Brain microvascular endothelial cell (primary cell): ENCODE results near the gene EPO.

Source experiments
- DNase-seq: peaks from one replicate; pipeline ENCODE4 v3.0.0-alpha.2; 2020
- H3K27ac ChIP-seq: fragments of 250-450 bp; sonication (Bioruptor Pico); 2 replicates; pipeline ENCODE4 v1.5.1; 2020; ENCODE audit warnings: mild to moderate bottlenecking, moderate library complexity
- H3K27me3 ChIP-seq: fragments of 250-450 bp; sonication (Bioruptor Pico); replicated peaks from 2 replicates; pipeline ENCODE4 v1.5.1; 2020; ENCODE audit warnings: mild to moderate bottlenecking
- H3K36me3 ChIP-seq: fragments of 250-450 bp; sonication (Bioruptor Pico); replicated peaks from 2 replicates; pipeline ENCODE4 v1.5.1; 2020; ENCODE audit warnings: mild to moderate bottlenecking
- H3K4me3 ChIP-seq: 2 replicates; pipeline ENCODE4 v1.5.1; 2011; ENCODE audit warnings: low read depth, mild to moderate bottlenecking, control low read depth, low read length, moderate library complexity
- in situ Hi-C: cut with HindIII; loops from 2 replicates; pipeline ENCODE4 v1.10.0; 2017; ENCODE audit warnings: low sequenced_read_pairs, low pct_ligation_motif_present
- TF ChIP-seq, protein P1 (sequence below): IDR thresholded peaks from 2 replicates; pipeline ENCODE4 v1.5.1; 2011; ENCODE audit warnings: low read depth, mild to moderate bottlenecking, moderate library complexity, low read length, control low read depth, inconsistent platforms; ENCODE audit errors: missing control alignments

The EPO gene

DNA sequence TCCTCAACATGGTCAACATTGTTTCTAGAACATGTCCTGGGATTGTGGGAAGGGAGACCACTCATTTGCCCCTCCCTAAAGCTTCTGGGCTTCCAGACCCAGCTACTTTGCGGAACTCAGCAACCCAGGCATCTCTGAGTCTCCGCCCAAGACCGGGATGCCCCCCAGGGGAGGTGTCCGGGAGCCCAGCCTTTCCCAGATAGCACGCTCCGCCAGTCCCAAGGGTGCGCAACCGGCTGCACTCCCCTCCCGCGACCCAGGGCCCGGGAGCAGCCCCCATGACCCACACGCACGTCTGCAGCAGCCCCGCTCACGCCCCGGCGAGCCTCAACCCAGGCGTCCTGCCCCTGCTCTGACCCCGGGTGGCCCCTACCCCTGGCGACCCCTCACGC, at the start of gene EPO:
Gene EPO (plus strand): TSS at position 190 of the 392 bp plus-strand sequence. CDS start 513 bp downstream, outside the sequence.
- in situ Hi-C loops = loop anchor here (25.0 kb wide), 1 partner anchor 117 kb away; the partner anchor contains the start of gene EPHB4
- Histone ChIP-seq H3K27ac (no peak within 1 kb of the TSS), H3K36me3 (no peaks in the 10 kb centered on the region), H3K27me3 (peaks cover 25% of the 10 kb centered on the region), H3K4me3 (no peak within 1 kb of the TSS)
- DNase-seq = no peak
- TF ChIP-seq, protein P1, sequence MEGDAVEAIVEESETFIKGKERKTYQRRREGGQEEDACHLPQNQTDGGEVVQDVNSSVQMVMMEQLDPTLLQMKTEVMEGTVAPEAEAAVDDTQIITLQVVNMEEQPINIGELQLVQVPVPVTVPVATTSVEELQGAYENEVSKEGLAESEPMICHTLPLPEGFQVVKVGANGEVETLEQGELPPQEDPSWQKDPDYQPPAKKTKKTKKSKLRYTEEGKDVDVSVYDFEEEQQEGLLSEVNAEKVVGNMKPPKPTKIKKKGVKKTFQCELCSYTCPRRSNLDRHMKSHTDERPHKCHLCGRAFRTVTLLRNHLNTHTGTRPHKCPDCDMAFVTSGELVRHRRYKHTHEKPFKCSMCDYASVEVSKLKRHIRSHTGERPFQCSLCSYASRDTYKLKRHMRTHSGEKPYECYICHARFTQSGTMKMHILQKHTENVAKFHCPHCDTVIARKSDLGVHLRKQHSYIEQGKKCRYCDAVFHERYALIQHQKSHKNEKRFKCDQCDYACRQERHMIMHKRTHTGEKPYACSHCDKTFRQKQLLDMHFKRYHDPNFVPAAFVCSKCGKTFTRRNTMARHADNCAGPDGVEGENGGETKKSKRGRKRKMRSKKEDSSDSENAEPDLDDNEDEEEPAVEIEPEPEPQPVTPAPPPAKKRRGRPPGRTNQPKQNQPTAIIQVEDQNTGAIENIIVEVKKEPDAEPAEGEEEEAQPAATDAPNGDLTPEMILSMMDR = no peak

DNA sequence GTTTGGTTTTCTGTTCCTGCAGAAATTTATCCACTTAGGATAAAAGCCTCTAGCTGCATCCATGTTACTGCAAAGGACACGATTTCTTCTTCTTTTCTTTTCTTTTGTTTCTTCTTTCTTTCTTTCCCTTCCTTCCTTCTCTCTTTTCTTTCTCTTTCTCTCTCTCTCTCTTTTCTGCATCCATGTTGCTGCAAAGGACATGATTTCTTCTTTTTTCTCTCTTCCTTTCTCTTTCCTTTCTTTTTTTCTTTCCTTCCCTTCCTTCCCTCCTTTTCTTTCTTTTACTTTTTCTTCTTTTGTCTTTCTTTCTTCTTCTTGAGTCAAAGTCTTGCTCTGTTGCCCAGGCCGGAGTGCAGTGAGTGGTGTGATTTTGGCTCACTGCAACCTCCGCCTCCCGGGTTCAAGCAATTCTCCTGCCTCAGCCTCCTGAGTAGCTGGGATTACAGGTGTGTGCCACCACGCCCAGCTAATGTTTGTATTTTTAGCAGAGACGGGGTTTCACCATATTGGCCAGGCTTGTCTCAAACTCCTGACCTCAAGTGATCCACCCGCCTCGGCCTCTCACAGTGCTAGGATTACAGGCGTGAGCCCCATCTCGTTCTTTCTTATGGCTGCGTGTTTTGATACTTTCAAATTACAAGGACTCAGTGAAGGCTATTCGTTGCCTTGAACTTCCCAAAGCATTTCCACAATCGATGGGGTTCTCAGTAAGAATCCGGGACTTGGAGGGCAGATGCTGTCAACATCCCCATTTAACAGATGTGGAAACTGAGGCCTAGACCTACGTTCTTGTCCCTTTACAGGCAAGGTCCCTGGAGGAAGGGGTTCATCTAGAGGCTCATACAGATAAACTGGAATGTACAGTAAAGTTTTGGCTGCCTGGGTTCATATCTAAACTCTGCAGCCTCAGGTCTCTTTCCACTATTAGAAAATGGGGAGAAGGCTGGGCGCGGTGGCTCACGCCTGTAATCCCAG, 48.6 kb upstream of the EPO start:
- DNase-seq = no peak
- Histone ChIP-seq H3K4me3 (no peak overlapping the region), H3K27me3 (no peaks in the 10 kb centered on the region), H3K27ac (no peak overlapping the region), H3K36me3 (peaks cover 3% of the 10 kb centered on the region)
- TF ChIP-seq, protein P1 = no peak
- in situ Hi-C loops = no loop called here

DNA sequence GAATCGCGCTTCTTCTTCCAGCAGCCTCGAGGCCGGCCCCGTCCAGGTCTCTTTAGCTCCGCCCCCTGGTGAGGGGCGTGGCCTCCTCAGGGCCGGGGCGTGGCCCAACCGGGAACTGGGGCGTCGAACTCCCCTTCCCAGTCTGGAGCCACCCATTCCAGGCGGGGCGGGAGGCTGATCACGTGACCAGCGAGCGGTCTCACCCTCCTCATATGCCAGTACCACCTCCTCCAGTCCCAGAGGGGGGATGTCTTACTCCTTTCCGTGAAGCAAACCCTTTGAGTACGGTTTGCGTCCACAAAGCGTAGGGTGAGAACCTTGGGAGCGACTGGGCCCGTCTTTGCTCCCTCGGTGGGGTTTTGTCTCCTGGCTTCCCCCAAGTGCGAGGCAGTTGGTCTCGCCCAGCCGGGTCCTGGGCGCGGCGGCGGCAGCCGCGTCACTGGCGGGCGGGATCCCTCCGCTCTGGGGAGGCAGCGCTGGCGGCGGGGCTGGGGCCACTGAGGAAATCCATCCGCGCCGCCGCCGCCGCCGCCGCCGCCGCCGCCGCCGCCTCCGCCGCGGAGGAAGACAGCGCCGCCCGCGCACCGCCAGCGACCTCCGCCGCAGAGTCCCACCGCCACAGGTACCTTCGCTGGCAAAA, 46.8 kb upstream of the EPO start, which contains the start of gene GNB2:
Gene GNB2 (plus strand): TSS at position 439 of the 640 bp plus-strand sequence. CDS start 2,526 bp downstream, outside the sequence.
- in situ Hi-C loops = no loop called here
- DNase-seq = peak; percentile 98

DNA sequence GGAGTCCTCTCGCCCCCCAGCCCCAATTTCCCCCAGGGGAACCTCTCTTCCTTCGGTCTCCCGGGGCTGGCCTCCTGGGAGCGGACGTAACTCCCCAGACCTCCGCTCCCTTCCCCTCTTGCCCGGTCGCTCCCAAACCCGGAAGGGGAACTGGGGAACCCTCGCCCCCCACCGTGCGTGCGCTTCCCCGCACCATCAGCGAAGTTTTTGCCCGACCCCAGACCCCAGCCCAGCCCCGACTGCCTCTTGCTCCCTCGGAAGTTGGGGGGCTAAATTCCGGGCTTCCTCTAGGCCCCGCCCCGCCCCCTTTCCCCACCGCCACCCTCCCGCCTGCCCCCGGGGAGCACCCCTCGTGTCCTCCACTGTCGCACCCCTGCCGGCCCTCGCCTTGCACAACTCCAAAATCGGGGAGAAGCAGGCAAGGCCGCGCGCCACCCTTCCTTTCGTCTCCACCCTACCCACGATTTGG, 46.3 kb upstream of the EPO start:
- TF ChIP-seq, protein P1 = no peak
- Histone ChIP-seq H3K27me3 (no peaks in the 10 kb centered on the region), H3K27ac (peak overlapping the region; percentile 99), H3K4me3 (peak overlapping the region; percentile 89), H3K36me3 (peaks cover 25% of the 10 kb centered on the region)
- in situ Hi-C loops = no loop called here
- no peak for DNase-seq

More for the DNA sequence above, 46.8 kb upstream of the EPO start, which contains the start of gene GNB2:
- peak within 1 kb of the TSS; percentile 99 for H3K27ac ChIP-seq
- H3K4me3 ChIP-seq = peak within 1 kb of the TSS; percentile 89
- H3K27me3 ChIP-seq = no peaks in the 10 kb centered on the region
- TF ChIP-seq, protein P1 = no peak
- H3K36me3 ChIP-seq = peaks cover 21% of the 10 kb centered on the region

DNA sequence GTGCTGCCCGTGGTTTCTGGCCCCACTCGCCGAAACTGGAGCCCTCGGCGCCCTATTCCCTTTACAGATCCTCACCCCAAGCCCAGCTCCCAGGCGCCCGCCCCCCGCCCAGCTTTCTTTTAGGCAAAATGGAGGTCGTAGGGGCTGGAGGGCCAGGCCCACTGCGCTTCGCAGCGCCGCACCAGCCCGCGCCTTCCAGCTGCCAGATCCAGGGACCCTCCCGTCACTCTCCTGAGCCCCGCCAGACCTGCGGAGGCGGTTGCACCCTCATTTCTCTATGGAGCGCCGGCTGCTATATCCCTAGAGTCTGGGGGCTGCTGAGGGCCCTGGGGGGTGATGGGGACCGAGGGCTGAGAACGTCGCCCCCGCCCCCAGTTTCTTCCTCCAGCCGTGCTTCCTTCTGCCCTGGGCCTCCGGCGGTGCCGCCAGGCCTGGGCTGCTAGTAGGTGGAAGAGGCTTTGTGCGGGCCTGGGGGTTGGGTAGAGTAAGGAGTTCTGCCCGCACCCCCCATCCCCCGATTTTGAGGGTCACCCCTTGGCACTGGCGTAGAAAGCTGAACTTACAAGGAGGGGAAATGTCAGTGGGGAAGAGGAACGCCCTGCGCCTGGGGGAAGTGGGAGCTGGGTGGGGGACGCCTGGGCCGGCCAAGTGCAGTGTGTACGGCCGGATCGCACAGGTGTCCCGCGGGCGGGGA, 45.7 kb upstream of the EPO start:
- H3K27me3 ChIP-seq = no peaks in the 10 kb centered on the region
- TF ChIP-seq, protein P1 = no peak
- DNase-seq = no peak
- H3K4me3 ChIP-seq = peak overlapping the region; percentile 89
- H3K36me3 ChIP-seq = peaks cover 31% of the 10 kb centered on the region
- no peak overlapping the region for H3K27ac ChIP-seq
- in situ Hi-C loops = no loop called here
